T-helper 1 cell (primary cell): ENCODE data around the gene ETDC.

Experiments used
- DNase-seq, 5 donors: peaks; one replicate each; pipeline ENCODE4 v3.0.0-alpha.2; 2012 to 2020

Gene ETDC

GRCh38 chrX:135347381-135348016 lies 38.2 kb downstream of the ETDC start:
- no peak for DNase-seq

- no peak for DNase-seq
These were observed 45.0 kb downstream of the ETDC start for GRCh38 chrX:135354288-135354687.
